ENCODE measurements around the gene NAIF1. TPM values are rescaled to one million over a fixed set of nuclear protein-coding genes. Genes with fewer than 3 reads are reported as not detected.
A peak's percentile ranks its signal among the peaks of the same experiment; 100 is the strongest.

Gene NAIF1
- polyA plus RNA-seq, 2 donors: 6.1 to 6.9 TPM

DNA sequence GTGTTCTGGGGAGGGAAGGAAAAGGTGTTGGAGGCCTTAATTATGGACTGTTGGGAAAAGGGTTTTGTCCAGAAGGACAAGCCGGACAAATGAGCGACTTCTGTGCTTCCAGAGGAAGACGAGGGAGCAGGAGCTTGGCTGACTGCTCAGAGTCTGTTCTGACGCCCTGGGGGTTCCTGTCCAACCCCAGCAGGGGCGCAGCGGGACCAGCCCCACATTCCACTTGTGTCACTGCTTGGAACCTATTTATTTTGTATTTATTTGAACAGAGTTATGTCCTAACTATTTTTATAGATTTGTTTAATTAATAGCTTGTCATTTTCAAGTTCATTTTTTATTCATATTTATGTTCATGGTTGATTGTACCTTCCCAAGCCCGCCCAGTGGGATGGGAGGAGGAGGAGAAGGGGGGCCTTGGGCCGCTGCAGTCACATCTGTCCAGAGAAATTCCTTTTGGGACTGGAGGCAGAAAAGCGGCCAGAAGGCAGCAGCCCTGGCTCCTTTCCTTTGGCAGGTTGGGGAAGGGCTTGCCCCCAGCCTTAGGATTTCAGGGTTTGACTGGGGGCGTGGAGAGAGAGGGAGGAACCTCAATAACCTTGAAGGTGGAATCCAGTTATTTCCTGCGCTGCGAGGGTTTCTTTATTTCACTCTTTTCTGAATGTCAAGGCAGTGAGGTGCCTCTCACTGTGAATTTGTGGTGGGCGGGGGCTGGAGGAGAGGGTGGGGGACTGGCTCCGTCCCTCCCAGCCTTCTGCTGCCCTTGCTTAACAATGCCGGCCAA is 41.3 kb upstream of the NAIF1 start:
- Histone ChIP-seq H3K4me3 (ENCODE audit: low read depth in 1 of 2, low read length in 2 of 2) (no peak overlapping the region), H3K36me3 (ENCODE audit: control insufficient read depth in 2 of 2, insufficient read depth in 2 of 2, low read length in 1 of 2) (peaks cover 20 to 41% of the 10 kb centered on the region in 2 donors), H3K27ac (ENCODE audit: low read depth in 2 of 2, low read length in 1 of 2) (no peak overlapping the region), H3K27me3 (ENCODE audit: control insufficient read depth in 1 of 2, insufficient read depth in 2 of 2, low read length in 2 of 2) (no peaks in the 10 kb centered on the region), H3K4me1 (ENCODE audit: control insufficient read depth in 2 of 2, insufficient read depth in 2 of 2, low read length in 1 of 2) (peaks cover 3 to 4% of the 10 kb centered on the region in 2 donors), H3K9me3 (ENCODE audit: control insufficient read depth in 2 of 2, insufficient read depth in 1 of 2, low read depth in 1 of 2, low read length in 1 of 2) (peaks cover 0 to under 1% of the 10 kb centered on the region in 2 donors)
- WGBS, 2 donors: 82 to 83% methylated on average over 15 of the region's 15 CpGs

DNA sequence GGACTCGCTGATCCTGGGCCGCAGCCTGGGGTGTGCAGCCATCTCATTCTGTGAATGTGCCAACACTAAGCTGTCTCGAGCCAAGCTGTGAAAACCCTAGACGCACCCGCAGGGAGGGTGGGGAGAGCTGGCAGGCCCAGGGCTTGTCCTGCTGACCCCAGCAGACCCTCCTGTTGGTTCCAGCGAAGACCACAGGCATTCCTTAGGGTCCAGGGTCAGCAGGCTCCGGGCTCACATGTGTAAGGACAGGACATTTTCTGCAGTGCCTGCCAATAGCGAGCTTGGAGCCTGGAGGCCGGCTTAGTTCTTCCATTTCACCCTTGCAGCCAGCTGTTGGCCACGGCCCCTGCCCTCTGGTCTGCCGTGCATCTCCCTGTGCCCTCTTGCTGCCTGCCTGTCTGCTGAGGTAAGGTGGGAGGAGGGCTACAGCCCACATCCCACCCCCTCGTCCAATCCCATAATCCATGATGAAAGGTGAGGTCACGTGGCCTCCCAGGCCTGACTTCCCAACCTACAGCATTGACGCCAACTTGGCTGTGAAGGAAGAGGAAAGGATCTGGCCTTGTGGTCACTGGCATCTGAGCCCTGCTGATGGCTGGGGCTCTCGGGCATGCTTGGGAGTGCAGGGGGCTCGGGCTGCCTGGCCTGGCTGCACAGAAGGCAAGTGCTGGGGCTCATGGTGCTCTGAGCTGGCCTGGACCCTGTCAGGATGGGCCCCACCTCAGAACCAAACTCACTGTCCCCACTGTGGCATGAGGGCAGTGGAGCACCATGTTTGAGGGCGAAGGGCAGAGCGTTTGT is 40.5 kb upstream of the NAIF1 start:
- peaks cover 28 to 46% of the 10 kb centered on the region in 2 donors for H3K36me3 ChIP-seq (ENCODE audit: control insufficient read depth in 2 of 2, insufficient read depth in 2 of 2, low read length in 1 of 2)
- 83 to 85% methylated on average over 18 of the region's 18 CpGs for WGBS, 2 donors
- no peak overlapping the region for H3K27ac ChIP-seq (ENCODE audit: low read depth in 2 of 2, low read length in 1 of 2)
- no peaks in the 10 kb centered on the region for H3K27me3 ChIP-seq (ENCODE audit: control insufficient read depth in 1 of 2, insufficient read depth in 2 of 2, low read length in 2 of 2)
- no peaks in the 10 kb centered on the region for H3K9me3 ChIP-seq (ENCODE audit: control insufficient read depth in 2 of 2, insufficient read depth in 1 of 2, low read depth in 1 of 2, low read length in 1 of 2)
- H3K4me1 ChIP-seq (ENCODE audit: control insufficient read depth in 2 of 2, insufficient read depth in 2 of 2, low read length in 1 of 2): peaks cover 3 to 4% of the 10 kb centered on the region in 2 donors
- H3K4me3 ChIP-seq (ENCODE audit: low read depth in 1 of 2, low read length in 2 of 2): no peak overlapping the region

DNA sequence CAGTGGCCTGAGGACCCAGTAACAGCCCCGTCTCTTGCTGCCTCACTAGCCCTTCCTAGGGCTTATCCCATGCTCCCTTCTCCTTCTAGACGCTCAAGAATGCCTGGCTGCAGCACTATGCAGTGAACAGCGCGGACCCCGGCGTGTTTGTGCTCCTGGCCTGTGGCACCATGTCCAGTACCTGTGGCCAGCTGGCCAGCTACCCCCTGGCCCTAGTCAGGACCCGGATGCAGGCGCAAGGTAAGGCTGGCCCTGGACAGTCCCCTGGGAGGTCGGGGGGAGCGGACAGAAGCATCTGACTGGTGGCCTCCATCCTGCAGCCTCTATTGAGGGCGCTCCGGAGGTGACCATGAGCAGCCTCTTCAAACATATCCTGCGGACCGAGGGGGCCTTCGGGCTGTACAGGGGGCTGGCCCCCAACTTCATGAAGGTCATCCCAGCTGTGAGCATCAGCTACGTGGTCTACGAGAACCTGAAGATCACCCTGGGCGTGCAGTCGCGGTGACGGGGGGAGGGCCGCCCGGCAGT is 39.9 kb upstream of the NAIF1 start:
- H3K27me3 ChIP-seq (ENCODE audit: control insufficient read depth in 1 of 2, insufficient read depth in 2 of 2, low read length in 2 of 2): no peaks in the 10 kb centered on the region
- no peak overlapping the region for H3K4me3 ChIP-seq (ENCODE audit: low read depth in 1 of 2, low read length in 2 of 2)
- H3K4me1 ChIP-seq (ENCODE audit: control insufficient read depth in 2 of 2, insufficient read depth in 2 of 2, low read length in 1 of 2): peaks cover 3 to 4% of the 10 kb centered on the region in 2 donors
- H3K9me3 ChIP-seq (ENCODE audit: control insufficient read depth in 2 of 2, insufficient read depth in 1 of 2, low read depth in 1 of 2, low read length in 1 of 2): no peaks in the 10 kb centered on the region
- 96 to 97% methylated on average over 23 of the region's 23 CpGs for WGBS, 2 donors
- H3K27ac ChIP-seq (ENCODE audit: low read depth in 2 of 2, low read length in 1 of 2): no peak overlapping the region
- H3K36me3 ChIP-seq (ENCODE audit: control insufficient read depth in 2 of 2, insufficient read depth in 2 of 2, low read length in 1 of 2): peaks cover 32 to 53% of the 10 kb centered on the region in 2 donors

DNA sequence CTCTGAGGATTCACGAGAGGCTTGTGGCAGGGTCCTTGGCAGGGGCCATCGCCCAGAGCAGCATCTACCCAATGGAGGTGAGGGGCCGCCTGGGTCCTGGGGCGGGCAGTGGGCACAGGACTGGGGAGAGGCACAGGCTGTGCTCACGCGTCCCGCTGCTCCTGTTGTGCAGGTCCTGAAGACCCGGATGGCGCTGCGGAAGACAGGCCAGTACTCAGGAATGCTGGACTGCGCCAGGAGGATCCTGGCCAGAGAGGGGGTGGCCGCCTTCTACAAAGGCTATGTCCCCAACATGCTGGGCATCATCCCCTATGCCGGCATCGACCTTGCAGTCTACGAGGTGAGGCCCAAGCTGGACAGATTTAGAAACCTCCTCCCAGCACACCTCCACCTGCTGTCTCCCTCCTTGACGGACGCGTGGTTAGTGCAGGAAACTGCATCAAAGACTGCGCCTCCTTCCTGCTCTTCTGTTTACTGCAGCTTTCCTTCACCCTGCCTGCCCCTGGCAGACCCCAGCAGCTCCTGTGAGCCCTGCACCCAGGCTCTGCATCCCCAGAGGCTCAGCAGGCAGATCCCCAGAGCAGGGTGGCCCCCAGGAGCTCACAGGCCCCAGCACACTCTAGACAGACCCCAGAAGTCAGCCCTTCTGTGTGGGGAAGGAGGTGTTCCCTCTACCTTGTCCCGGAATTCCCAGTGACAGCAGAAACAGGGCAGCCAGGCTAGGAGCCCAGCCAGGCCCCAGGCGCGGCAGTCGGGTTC is 39.2 kb upstream of the NAIF1 start:
- Histone ChIP-seq H3K4me1 (ENCODE audit: control insufficient read depth in 2 of 2, insufficient read depth in 2 of 2, low read length in 1 of 2) (peaks cover 3 to 4% of the 10 kb centered on the region in 2 donors), H3K27me3 (ENCODE audit: control insufficient read depth in 1 of 2, insufficient read depth in 2 of 2, low read length in 2 of 2) (no peaks in the 10 kb centered on the region), H3K9me3 (ENCODE audit: control insufficient read depth in 2 of 2, insufficient read depth in 1 of 2, low read depth in 1 of 2, low read length in 1 of 2) (no peaks in the 10 kb centered on the region), H3K27ac (ENCODE audit: low read depth in 2 of 2, low read length in 1 of 2) (no peak overlapping the region), H3K36me3 (ENCODE audit: control insufficient read depth in 2 of 2, insufficient read depth in 2 of 2, low read length in 1 of 2) (peaks cover 37 to 60% of the 10 kb centered on the region in 2 donors), H3K4me3 (ENCODE audit: low read depth in 1 of 2, low read length in 2 of 2) (no peak overlapping the region)
- WGBS, 2 donors: 91% methylated on average over 22 to 23 of the region's 23 CpGs

DNA sequence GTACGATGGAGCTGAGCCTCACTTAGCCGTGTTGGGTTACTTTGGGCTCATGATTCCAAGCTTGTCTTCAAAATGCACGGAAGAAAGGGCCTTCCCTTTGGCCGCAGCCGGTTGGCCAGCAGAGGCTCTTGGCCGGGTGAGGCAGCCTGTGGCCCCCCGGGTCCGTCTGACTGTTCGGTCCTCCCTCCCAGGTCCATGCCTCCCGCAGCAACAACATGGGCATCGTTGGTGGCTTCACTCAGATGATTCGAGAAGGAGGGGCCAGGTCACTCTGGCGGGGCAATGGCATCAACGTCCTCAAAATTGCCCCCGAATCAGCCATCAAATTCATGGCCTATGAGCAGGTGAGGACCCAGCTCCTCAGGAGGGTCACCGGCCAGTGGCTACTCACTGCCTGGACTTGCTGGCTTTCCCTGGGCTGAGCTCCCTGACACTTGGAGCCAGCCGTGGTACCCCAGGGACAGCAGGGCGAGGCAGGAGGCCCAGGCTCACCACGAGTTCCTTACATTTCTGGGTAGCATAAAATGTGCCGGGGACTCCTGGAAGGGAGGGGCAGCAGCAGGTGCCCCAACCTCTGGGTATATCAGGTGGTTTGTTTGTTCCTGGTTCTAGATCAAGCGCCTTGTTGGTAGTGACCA is 38.5 kb upstream of the NAIF1 start:
- no peaks in the 10 kb centered on the region for H3K9me3 ChIP-seq (ENCODE audit: control insufficient read depth in 2 of 2, insufficient read depth in 1 of 2, low read depth in 1 of 2, low read length in 1 of 2)
- H3K4me3 ChIP-seq (ENCODE audit: low read depth in 1 of 2, low read length in 2 of 2): no peak overlapping the region
- no peak overlapping the region for H3K27ac ChIP-seq (ENCODE audit: low read depth in 2 of 2, low read length in 1 of 2)
- H3K27me3 ChIP-seq (ENCODE audit: control insufficient read depth in 1 of 2, insufficient read depth in 2 of 2, low read length in 2 of 2): no peaks in the 10 kb centered on the region
- peaks cover 4 to 6% of the 10 kb centered on the region in 2 donors for H3K4me1 ChIP-seq (ENCODE audit: control insufficient read depth in 2 of 2, insufficient read depth in 2 of 2, low read length in 1 of 2)
- WGBS, 2 donors: 86 to 90% methylated on average over 21 of the region's 21 CpGs
- peaks cover 37 to 63% of the 10 kb centered on the region in 2 donors for H3K36me3 ChIP-seq (ENCODE audit: control insufficient read depth in 2 of 2, insufficient read depth in 2 of 2, low read length in 1 of 2)

DNA sequence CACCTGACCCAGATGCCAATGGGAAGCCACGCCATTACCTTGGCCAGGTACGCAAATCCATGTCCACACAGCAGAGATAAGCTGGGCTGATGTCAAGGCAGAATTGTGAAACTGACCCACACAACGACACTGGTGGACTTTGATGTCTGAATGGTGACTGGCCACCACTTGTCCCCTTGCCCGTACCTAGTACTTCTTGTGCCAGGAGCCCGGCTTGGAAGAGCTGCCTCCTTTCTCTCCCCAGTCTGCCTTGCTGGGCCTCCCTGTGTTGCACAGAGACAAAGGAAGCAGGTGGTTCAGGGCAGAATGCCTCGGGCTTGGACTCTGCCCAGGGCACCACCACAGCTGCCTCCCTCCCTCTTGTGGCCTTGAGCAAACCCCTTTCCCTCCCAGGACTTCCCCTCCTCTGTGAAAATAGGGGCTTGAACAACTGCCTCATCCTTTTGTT is 37.1 kb upstream of the NAIF1 start:
- Histone ChIP-seq H3K4me3 (ENCODE audit: low read depth in 1 of 2, low read length in 2 of 2) (no peak overlapping the region), H3K27me3 (ENCODE audit: control insufficient read depth in 1 of 2, insufficient read depth in 2 of 2, low read length in 2 of 2) (no peaks in the 10 kb centered on the region), H3K36me3 (ENCODE audit: control insufficient read depth in 2 of 2, insufficient read depth in 2 of 2, low read length in 1 of 2) (peaks cover 37 to 64% of the 10 kb centered on the region in 2 donors), H3K27ac (ENCODE audit: low read depth in 2 of 2, low read length in 1 of 2) (peak overlapping the region in 1 of 2 donors; percentile 13), H3K9me3 (ENCODE audit: control insufficient read depth in 2 of 2, insufficient read depth in 1 of 2, low read depth in 1 of 2, low read length in 1 of 2) (no peaks in the 10 kb centered on the region), H3K4me1 (ENCODE audit: control insufficient read depth in 2 of 2, insufficient read depth in 2 of 2, low read length in 1 of 2) (peaks cover 9 to 18% of the 10 kb centered on the region in 2 donors)
- WGBS, 2 donors: 57 to 62% methylated on average over 6 of the region's 6 CpGs

DNA sequence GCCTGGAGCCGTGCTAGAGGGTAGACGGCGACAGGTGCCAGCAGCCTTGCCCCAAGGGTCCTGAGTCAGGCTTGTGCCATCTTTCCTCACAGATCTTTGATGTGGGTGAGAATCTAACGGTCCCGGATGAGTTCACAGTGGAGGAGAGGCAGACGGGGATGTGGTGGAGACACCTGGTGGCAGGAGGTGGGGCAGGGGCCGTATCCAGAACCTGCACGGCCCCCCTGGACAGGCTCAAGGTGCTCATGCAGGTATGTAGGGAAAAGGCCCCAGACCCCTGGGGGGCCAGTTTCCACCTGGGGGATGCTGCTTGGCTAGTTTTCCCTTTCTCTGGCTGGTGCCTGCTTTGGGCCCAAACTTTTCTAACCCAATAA is 36.5 kb upstream of the NAIF1 start:
- Histone ChIP-seq H3K36me3 (ENCODE audit: control insufficient read depth in 2 of 2, insufficient read depth in 2 of 2, low read length in 1 of 2) (peaks cover 37 to 64% of the 10 kb centered on the region in 2 donors), H3K27ac (ENCODE audit: low read depth in 2 of 2, low read length in 1 of 2) (no peak overlapping the region), H3K4me1 (ENCODE audit: control insufficient read depth in 2 of 2, insufficient read depth in 2 of 2, low read length in 1 of 2) (peaks cover 8 to 19% of the 10 kb centered on the region in 2 donors)

DNA sequence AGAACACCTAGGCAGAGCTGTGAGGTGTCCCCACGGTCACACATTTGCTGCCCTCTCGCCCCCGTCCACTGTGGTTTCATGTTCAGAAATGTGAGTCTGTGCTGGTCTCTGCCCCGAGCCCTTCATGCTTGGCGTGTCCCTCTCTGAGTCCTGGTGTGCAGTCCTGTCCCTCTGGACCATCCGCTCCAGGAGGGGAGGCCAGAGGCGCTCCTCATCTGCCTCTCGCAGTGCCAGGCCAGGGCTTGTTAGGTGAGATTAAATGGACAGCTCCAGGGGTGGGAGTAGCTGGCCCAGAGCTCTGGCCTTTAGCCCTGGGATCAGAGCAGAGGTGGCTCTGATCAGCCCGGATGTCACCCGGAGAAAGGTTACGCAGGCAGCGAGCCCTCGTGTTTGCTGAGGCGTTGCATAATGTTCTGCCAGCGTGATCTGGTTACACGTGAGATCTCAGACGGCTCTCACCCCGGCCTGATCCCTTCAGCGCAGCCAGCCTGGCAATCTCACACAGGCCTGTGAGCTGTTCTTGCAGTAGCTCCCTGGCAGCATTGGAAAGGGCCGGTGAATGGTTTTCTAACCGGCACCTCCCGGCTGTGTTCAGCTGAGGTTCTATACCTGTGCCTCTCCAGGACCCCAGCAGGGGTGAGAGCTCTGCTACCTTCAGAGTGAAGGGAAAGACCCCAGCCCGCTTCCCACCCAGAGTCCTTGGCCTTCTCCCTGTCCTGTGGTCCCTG is 35.9 kb upstream of the NAIF1 start:
- Histone ChIP-seq H3K27ac (ENCODE audit: low read depth in 2 of 2, low read length in 1 of 2) (no peak overlapping the region), H3K27me3 (ENCODE audit: control insufficient read depth in 1 of 2, insufficient read depth in 2 of 2, low read length in 2 of 2) (no peaks in the 10 kb centered on the region), H3K4me3 (ENCODE audit: low read depth in 1 of 2, low read length in 2 of 2) (no peak overlapping the region), H3K4me1 (ENCODE audit: control insufficient read depth in 2 of 2, insufficient read depth in 2 of 2, low read length in 1 of 2) (peaks cover 8 to 19% of the 10 kb centered on the region in 2 donors), H3K9me3 (ENCODE audit: control insufficient read depth in 2 of 2, insufficient read depth in 1 of 2, low read depth in 1 of 2, low read length in 1 of 2) (no peaks in the 10 kb centered on the region), H3K36me3 (ENCODE audit: control insufficient read depth in 2 of 2, insufficient read depth in 2 of 2, low read length in 1 of 2) (peaks cover 37 to 62% of the 10 kb centered on the region in 2 donors)
- 80 to 88% methylated on average over 23 of the region's 23 CpGs for WGBS, 2 donors

More for the DNA sequence above, 36.5 kb upstream of the NAIF1 start:
- no peak overlapping the region for H3K4me3 ChIP-seq (ENCODE audit: low read depth in 1 of 2, low read length in 2 of 2)
- no peaks in the 10 kb centered on the region for H3K27me3 ChIP-seq (ENCODE audit: control insufficient read depth in 1 of 2, insufficient read depth in 2 of 2, low read length in 2 of 2)
- 65% methylated on average over 8 of the region's 8 CpGs for WGBS, 2 donors
- no peaks in the 10 kb centered on the region for H3K9me3 ChIP-seq (ENCODE audit: control insufficient read depth in 2 of 2, insufficient read depth in 1 of 2, low read depth in 1 of 2, low read length in 1 of 2)
